Central memory CD8-positive, alpha-beta T cell (primary cell): ENCODE results near the gene PLXNA4.

Experiments
- ATAC-seq: fragments of 150-1000 bp; cut with Tn5 transposase; replicated peaks from 2 replicates; pipeline ENCODE4 v1.10.0; 2022; ENCODE audit warnings: mild to moderate bottlenecking, moderate FRiP score, moderate number of reproducible peaks; ENCODE audit not compliant: poor library complexity, severe bottlenecking; ENCODE audit errors: extremely low read depth
- DNase-seq, 2 donors: peaks; one replicate each; pipeline ENCODE4 v3.0.0; 2021; ENCODE audit warnings: low spot score in 2 of 2
- H3K27ac Mint-ChIP-seq: one replicate; pipeline ENCODE4 v1.8.0; 2022; ENCODE audit warnings: low read depth, mild to moderate bottlenecking, moderate library complexity, mixed read lengths
- H3K27me3 Mint-ChIP-seq: one replicate; pipeline ENCODE4 v1.8.0; 2022; ENCODE audit warnings: mixed read lengths
- H3K36me3 Mint-ChIP-seq: one replicate; pipeline ENCODE4 v1.8.0; 2022; ENCODE audit warnings: mild to moderate bottlenecking, moderate library complexity, mixed read lengths; ENCODE audit not compliant: insufficient read depth
- H3K4me1 Mint-ChIP-seq: one replicate; pipeline ENCODE4 v1.8.0; 2022; ENCODE audit warnings: mixed read lengths
- H3K4me3 Mint-ChIP-seq: one replicate; pipeline ENCODE4 v1.8.0; 2022; ENCODE audit warnings: mild to moderate bottlenecking, moderate library complexity, mixed read lengths
- H3K9me3 Mint-ChIP-seq: one replicate; pipeline ENCODE4 v1.8.0; 2022; ENCODE audit warnings: mixed read lengths

PLXNA4 gene

DNA sequence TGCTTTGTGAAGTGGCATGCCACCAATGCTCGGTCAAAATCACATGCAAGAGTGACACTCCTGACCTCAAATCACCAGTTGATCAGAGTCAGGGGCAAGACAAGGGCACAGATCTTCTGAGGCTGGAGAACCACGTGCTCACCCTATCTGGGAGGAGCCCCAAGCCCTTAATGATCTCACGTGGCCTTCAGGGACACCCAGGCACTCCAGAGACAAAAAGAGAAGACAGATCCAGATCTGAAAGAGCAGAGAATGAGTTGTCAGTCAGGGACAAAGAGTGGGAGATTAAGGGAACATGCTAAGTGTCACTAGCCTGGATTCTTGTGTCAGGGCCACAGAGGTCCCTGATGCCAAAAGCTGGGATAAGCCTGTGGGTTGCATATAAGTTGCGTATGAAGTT is 134.3 kb downstream of the PLXNA4 start:
- Mint-ChIP-seq H3K4me1 (peaks cover 44% of the 10 kb centered on the region), H3K36me3 (no peaks in the 10 kb centered on the region), H3K27ac (no peak overlapping the region), H3K4me3 (no peak overlapping the region), H3K9me3 (no peaks in the 10 kb centered on the region), H3K27me3 (no peaks in the 10 kb centered on the region)
- ATAC-seq (no peak), DNase-seq (no peak)

DNA sequence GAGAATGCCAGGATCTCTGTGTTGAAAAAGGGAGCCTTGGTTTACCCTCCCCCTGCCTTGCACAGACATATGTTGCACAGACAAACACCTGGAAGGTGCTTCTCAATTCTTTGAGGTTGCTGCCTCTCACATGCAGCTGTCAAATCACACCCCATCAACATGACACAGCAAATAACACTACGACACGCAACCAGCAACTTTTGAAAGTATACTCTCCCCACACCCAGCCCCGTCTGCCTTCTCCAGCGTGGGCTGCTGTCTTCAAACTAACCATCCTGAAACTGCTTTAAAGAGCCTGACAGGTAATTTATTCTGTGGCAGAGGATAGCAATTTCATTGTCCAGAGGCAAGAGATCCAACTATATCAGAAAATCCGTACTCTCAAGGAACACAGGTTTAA is 136.1 kb downstream of the PLXNA4 start:
- no peak for DNase-seq
- no peaks in the 10 kb centered on the region for H3K27me3 Mint-ChIP-seq
- peaks cover 2% of the 10 kb centered on the region for H3K36me3 Mint-ChIP-seq
- no peak overlapping the region for H3K4me3 Mint-ChIP-seq
- ATAC-seq, result no peak
- no peak overlapping the region for H3K27ac Mint-ChIP-seq
- H3K9me3 Mint-ChIP-seq, result no peaks in the 10 kb centered on the region
- H3K4me1 Mint-ChIP-seq, result peaks cover 49% of the 10 kb centered on the region

DNA sequence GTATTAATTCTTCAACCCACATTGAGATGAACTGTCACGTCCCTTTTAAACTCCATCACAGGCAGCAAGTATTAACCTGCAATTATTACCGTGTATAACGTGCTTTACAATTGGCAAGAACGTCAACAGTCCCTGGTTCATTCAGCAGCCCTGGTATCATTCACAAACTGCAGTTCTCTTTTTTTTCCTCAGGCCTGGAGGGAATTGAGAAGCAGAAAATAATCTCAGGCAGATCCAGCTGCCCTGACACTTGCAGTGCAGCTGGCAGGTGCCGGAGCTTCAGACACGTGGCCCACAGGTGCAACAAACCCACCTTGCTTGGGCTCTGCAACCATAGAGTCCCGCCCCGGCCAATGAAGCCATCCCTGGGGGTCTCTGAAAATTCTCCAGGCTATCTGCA is 137.3 kb downstream of the PLXNA4 start:
- H3K4me3 Mint-ChIP-seq, result no peak overlapping the region
- no peaks in the 10 kb centered on the region for H3K9me3 Mint-ChIP-seq
- H3K27me3 Mint-ChIP-seq, result no peaks in the 10 kb centered on the region
- DNase-seq, result no peak
- no peak for ATAC-seq
- no peak overlapping the region for H3K27ac Mint-ChIP-seq
- H3K4me1 Mint-ChIP-seq, result peaks cover 56% of the 10 kb centered on the region
- peaks cover 2% of the 10 kb centered on the region for H3K36me3 Mint-ChIP-seq

DNA sequence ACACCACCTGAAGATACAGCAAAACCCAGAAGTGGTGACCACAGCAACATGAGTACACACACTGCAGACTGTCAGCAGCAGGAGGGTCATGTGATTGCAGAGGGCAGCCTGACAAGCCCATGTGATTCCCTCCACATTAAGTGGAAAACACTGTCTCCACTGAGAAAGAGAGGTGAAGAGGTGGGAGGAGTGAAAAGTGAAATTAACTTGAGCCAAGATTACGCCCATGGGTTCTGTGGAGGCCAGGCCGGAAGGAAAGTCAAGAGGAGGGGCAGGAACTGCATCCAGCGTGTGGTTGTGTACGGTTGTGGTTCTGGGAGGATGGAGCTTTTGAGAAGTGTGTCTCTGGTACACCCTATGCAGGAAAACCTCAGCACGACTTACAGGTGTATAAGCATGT is 138.5 kb downstream of the PLXNA4 start:
- Mint-ChIP-seq H3K27ac (peak overlapping the region; percentile 20), H3K36me3 (peaks cover 2% of the 10 kb centered on the region), H3K27me3 (no peaks in the 10 kb centered on the region), H3K4me3 (peak overlapping the region; percentile 59), H3K9me3 (no peaks in the 10 kb centered on the region), H3K4me1 (peaks cover 63% of the 10 kb centered on the region)
- ATAC-seq, result peak; percentile 54
- no peak for DNase-seq

DNA sequence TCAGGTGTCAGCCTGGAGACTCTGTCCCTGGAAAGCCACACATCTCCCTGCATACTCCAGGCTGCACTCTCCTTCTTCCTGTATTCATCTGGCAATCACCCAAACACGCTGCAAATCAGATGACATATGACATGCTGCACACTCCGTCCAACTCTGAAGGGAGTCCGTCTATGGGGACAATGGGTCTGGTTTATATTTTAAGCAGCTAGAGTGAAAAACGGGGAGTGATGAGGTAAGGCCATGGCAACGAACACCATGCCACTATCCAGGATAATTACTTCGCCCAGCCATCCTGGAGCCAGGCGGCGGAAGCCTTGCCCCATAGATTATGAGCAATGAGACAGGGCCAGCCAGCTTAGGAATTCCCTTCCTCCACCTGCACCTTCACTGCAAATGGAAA is 140.1 kb downstream of the PLXNA4 start:
- DNase-seq (no peak), ATAC-seq (no peak)
- Mint-ChIP-seq H3K9me3 (no peaks in the 10 kb centered on the region), H3K27ac (peak overlapping the region; percentile 78), H3K36me3 (peaks cover 2% of the 10 kb centered on the region), H3K4me1 (peaks cover 73% of the 10 kb centered on the region), H3K4me3 (peak overlapping the region; percentile 67), H3K27me3 (no peaks in the 10 kb centered on the region)

DNA sequence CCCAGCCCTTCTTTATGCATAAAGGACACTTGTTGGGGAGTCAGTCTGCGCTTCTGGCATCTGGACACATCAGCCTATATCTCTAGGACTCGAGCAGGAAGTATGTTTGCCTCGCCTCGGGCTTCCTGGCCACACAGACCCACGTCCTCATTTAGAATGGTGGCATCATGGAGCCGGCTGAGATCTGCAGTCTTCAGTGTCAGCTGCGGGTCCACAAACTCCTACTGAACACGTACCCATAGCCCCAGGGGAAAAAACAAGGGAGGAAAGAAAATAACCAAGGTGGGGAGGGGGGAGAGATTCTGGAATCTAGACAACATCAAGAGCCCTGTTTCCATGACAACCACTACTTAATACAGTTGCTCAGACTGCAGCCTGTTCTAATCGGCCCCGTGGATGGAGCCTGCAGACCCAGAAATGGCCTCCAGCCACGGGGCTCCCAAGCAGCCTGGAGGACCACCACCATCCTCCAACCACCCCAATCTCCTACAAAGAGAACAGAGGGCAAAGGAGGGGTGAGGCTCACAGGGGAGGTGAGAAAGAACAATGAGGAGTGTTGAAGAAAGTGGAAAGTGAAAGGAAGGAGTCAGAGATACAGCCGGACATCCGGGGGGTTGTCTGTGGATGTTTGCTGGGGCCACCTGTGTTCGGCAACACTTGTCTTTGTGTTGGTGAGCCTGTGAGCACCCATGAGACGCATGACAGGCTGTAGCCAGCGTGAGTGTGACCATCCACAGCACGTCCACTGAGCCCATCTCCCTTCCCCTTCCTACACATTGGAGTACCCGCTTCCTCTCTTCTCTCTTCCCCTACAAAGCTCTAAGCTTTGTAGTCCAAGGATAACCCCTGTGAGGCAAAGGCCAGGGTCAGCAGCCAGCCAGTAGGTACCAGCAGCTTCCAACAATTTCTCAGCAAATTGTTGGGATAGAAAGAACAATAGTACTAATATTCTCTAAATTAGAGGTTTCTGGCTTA is 141.0 kb downstream of the PLXNA4 start:
- Mint-ChIP-seq H3K4me1 (peaks cover 80% of the 10 kb centered on the region), H3K9me3 (peaks cover 1% of the 10 kb centered on the region), H3K36me3 (peaks cover 6% of the 10 kb centered on the region), H3K4me3 (peak overlapping the region; percentile 67), H3K27ac (peak overlapping the region; percentile 78), H3K27me3 (no peaks in the 10 kb centered on the region)
- DNase-seq (no peak), ATAC-seq (no peak)

DNA sequence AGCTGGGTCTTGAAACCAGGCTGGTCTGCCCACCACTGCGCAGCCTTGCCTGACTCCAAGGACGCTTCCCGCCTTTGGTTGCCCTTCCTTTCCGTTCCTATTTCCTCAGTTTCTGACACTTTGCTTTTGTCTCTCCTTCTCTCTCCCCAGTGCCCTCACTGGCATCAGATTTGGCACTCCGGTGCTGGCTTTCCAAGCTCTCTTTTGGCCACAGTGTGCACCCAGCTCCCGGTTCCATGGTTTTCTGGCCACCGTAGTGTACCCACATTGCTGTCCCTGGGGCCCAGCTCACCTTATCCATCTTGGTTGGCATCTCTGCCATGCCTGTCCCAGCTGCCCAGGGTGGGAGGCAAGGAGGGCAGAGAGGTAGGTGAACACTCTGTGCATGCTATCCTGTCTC is 142.2 kb downstream of the PLXNA4 start:
- H3K4me3 Mint-ChIP-seq, result peak overlapping the region; percentile 44
- peaks cover 5% of the 10 kb centered on the region for H3K9me3 Mint-ChIP-seq
- DNase-seq, result no peak
- H3K4me1 Mint-ChIP-seq, result peaks cover 87% of the 10 kb centered on the region
- peaks cover 6% of the 10 kb centered on the region for H3K36me3 Mint-ChIP-seq
- ATAC-seq, result no peak
- H3K27ac Mint-ChIP-seq, result peak overlapping the region; percentile 82
- H3K27me3 Mint-ChIP-seq, result no peaks in the 10 kb centered on the region

DNA sequence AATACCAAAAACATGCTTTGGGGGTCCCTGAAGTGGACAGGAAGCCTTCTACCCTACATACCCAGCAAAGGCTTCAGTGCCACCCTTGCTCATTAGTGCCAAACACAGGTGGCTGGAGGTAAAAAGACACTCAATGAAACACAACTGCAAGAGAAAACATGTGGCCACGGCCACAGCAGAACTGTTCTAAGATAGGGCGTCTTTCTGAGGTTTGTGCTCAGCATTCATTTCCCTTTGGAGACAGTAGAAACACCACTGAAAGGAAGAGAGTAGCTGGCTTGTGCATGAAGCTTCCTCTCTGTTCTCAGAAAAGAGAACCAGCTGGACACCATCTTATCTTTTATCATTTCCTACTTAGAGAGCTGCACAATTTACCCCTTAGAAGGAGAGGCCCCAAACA is 143.0 kb downstream of the PLXNA4 start:
- peaks cover 6% of the 10 kb centered on the region for H3K36me3 Mint-ChIP-seq
- ATAC-seq (no peak), DNase-seq (no peak)
- peak overlapping the region; percentile 55 for H3K27ac Mint-ChIP-seq
- H3K9me3 Mint-ChIP-seq, result peaks cover 5% of the 10 kb centered on the region
- H3K27me3 Mint-ChIP-seq, result no peaks in the 10 kb centered on the region
- peaks cover 94% of the 10 kb centered on the region for H3K4me1 Mint-ChIP-seq
- no peak overlapping the region for H3K4me3 Mint-ChIP-seq

DNA sequence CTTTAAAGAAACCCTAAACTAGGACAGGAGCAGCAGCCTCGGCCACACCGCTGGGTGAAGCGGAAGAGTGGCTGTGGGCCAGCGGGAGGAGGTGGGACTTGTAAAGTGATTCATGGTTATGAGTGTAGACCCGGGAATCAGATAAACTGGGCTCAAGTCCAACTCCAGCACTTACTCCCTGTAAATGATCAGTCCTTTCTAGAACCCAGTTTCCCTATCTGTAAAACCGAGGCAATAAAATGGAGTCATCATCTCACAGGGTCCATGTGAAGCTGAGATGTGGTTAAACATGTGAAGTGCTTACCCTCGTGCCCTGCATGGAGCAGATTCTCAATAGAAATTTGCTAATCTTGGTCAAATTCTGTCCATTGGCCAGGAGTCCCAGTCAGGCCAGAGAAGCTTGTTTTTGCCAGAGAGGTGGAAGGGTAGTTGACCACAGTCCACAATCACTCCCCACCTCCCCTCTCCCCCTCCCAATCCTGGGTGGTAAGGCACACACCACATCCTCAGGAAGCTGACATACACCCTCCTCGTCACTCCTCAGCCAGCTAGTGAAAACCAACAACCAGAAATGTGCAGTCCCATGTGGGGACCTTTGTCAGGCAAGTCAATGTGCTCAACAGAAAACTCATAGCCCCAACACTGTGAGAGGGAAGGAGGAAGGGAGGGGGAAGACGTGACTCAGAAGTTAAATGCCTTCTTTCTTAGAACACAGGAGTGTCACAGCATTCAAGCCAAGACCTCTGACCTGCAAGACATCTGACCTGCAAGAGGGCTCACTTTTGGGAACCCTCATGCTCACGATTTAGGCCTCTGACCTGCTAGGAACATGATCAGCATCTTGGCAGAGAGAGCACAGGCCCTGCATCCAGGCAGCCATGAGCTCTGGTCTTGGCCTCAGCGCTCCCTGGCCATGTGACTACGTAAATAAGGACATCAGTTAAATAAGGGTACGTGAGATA is 145.1 kb downstream of the PLXNA4 start:
- Mint-ChIP-seq H3K36me3 (peaks cover 6% of the 10 kb centered on the region), H3K27me3 (no peaks in the 10 kb centered on the region), H3K9me3 (peaks cover 5% of the 10 kb centered on the region), H3K27ac (peak overlapping the region; percentile 55), H3K4me3 (peak overlapping the region; percentile 33), H3K4me1 (peaks cover 80% of the 10 kb centered on the region)
- ATAC-seq (peak; percentile 97), DNase-seq (peak in 1 of 2 donors; percentile 67)

DNA sequence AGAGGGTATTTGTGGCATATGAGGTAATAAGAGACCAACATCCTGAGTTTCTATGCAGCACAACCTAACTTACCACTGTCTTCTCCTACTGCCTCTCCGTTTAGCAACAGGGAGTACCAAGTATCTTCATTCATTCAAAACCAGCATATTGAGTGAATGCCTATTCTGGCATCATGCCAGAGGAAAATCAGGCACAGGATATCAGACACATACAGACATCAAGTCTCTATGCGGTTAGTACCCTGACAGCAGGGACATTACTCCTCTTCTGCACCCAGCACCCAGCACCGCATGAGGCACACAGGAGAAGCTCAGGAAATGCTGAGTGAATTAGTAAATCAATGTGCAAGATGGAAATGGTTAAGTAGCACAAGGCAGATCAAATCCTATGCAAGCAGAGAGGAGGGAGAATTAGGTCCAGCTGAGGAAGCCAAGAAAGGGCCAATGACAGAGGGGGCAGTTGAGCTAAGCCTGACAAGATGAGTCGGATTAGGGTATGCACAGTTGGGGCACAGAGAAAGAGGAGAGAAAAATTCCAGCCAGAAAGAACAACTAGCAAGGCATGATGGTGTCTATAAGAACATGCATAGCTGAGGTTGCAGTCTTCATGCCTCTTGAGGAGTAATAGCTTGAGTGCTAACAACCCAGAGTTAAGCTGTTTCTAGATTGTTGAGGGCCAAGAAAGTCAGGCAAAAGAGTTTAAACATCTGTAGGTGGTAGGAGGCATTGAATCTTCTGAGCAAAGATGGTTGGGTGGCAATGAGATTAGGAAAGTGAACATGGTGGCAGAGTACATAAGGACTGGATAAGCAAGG is 146.0 kb downstream of the PLXNA4 start:
- peaks cover 78% of the 10 kb centered on the region for H3K4me1 Mint-ChIP-seq
- peak overlapping the region; percentile 32 for H3K4me3 Mint-ChIP-seq
- peak overlapping the region; percentile 55 for H3K27ac Mint-ChIP-seq
- peaks cover 6% of the 10 kb centered on the region for H3K36me3 Mint-ChIP-seq
- ATAC-seq (no peak), DNase-seq (no peak)
- no peaks in the 10 kb centered on the region for H3K27me3 Mint-ChIP-seq
- peaks cover 5% of the 10 kb centered on the region for H3K9me3 Mint-ChIP-seq

DNA sequence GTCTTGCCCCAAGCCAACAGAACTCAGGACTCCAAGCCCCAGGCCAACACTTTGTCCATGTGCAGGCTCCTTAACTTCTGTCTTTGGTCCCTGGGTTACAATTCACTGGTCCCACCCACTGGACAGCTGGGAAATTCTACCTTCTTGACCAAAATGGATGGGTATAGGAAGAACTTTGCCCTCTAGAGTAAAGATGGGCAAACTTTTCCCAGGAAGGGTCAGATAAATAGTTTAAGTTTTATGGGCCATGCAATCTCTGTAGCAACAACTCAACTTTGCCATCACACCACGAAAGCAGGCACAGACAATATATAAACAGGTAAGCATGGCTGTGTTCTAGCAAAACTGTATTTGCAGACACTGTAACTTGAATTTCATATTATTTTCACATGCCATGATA is 147.1 kb downstream of the PLXNA4 start:
- peaks cover 4% of the 10 kb centered on the region for H3K36me3 Mint-ChIP-seq
- no peak overlapping the region for H3K4me3 Mint-ChIP-seq
- H3K4me1 Mint-ChIP-seq, result peaks cover 71% of the 10 kb centered on the region
- H3K27me3 Mint-ChIP-seq, result no peaks in the 10 kb centered on the region
- ATAC-seq (no peak), DNase-seq (no peak)
- H3K9me3 Mint-ChIP-seq, result peaks cover 5% of the 10 kb centered on the region
- H3K27ac Mint-ChIP-seq, result no peak overlapping the region
